ENCODE measurements around the gene WIPF3. TPM values are rescaled to one million over a fixed set of nuclear protein-coding genes. Genes with fewer than 3 reads are reported as not detected.

WIPF3 gene
- total and polyA plus RNA-seq, 2 donors (not counting 1 experiment from before 2014, with no cell fraction given): not detected

DNA sequence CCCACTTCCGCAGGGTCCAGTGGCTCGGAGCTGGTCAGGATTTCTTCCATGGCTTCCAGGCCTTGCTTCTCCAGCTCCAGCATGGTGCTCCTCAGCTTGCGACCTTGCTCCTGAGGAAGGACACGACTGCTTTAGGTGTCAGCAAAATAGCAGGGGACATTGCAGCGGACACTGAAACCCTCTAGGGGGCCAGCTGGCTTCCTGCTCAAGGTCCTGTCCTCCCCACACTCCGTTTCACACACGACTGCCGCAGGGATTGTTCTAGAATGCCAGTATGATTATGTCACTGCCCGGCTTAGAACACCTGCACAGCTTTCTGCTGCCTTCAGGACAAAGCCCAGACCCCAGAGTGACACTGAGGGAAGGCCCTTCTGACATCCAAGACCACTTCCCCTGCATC is 117.7 kb downstream of the WIPF3 start:
- Histone ChIP-seq H3K36me3 (replicated peaks in 1 of 2; ENCODE audit: control extremely low read depth in 1 of 2, control insufficient read depth in 1 of 2, extremely low read depth in 1 of 2, insufficient read depth in 2 of 2, low read length in 1 of 2) (peaks cover 0 to 28% of the 10 kb centered on the region in 2 experiments), H2AFZ (ENCODE audit: insufficient read depth, low read depth, low read length, poor library complexity, severe bottlenecking) (no peak overlapping the region), H3K27ac (ENCODE audit: low read length in 2 of 2) (no peak overlapping the region), H4K20me1 (ENCODE audit: control insufficient read depth, insufficient read depth, low read length, poor library complexity, severe bottlenecking) (peaks cover 3% of the 10 kb centered on the region), H3K79me2 (ENCODE audit: control insufficient read depth, insufficient read depth, low read length) (no peaks in the 10 kb centered on the region), H3K9ac (ENCODE audit: low read length) (no peak overlapping the region), H3K4me3 (ENCODE audit: control extremely low read depth in 1 of 5, extremely low read depth in 1 of 5, insufficient read depth in 1 of 5, low read depth in 2 of 5, low read length in 4 of 5) (no peak overlapping the region), H3K27me3 (replicated peaks in 1 of 4; ENCODE audit: control extremely low read depth in 1 of 4, control insufficient read depth in 3 of 4, insufficient read depth in 4 of 4, low read length in 3 of 4) (no peaks in the 10 kb centered on the region), H3K4me2 (replicated peaks; ENCODE audit: low read depth, low read length, poor library complexity, severe bottlenecking) (no peak overlapping the region), H3K9me3 (ENCODE audit: control extremely low read depth in 1 of 3, control insufficient read depth in 2 of 3, insufficient read depth in 1 of 3, low read length in 2 of 3) (no peaks in the 10 kb centered on the region), H3K4me1 (ENCODE audit: control insufficient read depth in 2 of 2, insufficient read depth in 2 of 2, low read length in 2 of 2) (no peaks in the 10 kb centered on the region)
- intact Hi-C loops (cut with micrococcal nuclease): no loop called here
- ATAC-seq (ENCODE audit: low read depth) (no peak), DNase-seq (no peak)
- H3K27ac Mint-ChIP-seq: no peak overlapping the region
- ChIA-PET POLR2A (no interaction called here), CTCF (interaction anchor here (4.5 kb wide), 1 partner anchor 139 kb away, joined by 50 read pairs; no protein-coding TSS in a partner anchor)
- no peaks in the 10 kb centered on the region for H3K27me3 Mint-ChIP-seq
- no peaks in the 10 kb centered on the region for H3K9me3 Mint-ChIP-seq (ENCODE audit: insufficient read depth)
- no peak overlapping the region for H3K4me3 Mint-ChIP-seq
- WGBS (ENCODE audit: insufficient coverage): 91% methylated on average over 9 of the region's 9 CpGs
- TF ChIP-seq, protein P1, sequence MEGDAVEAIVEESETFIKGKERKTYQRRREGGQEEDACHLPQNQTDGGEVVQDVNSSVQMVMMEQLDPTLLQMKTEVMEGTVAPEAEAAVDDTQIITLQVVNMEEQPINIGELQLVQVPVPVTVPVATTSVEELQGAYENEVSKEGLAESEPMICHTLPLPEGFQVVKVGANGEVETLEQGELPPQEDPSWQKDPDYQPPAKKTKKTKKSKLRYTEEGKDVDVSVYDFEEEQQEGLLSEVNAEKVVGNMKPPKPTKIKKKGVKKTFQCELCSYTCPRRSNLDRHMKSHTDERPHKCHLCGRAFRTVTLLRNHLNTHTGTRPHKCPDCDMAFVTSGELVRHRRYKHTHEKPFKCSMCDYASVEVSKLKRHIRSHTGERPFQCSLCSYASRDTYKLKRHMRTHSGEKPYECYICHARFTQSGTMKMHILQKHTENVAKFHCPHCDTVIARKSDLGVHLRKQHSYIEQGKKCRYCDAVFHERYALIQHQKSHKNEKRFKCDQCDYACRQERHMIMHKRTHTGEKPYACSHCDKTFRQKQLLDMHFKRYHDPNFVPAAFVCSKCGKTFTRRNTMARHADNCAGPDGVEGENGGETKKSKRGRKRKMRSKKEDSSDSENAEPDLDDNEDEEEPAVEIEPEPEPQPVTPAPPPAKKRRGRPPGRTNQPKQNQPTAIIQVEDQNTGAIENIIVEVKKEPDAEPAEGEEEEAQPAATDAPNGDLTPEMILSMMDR (IDR thresholded peaks at IDR 0.05): no peak
- TF ChIP-seq EZH2 (IDR thresholded peaks at IDR 0.05; ENCODE audit: borderline replicate concordance, insufficient read depth, low read depth, low read length, poor library complexity, severe bottlenecking): no peak
- no peaks in the 10 kb centered on the region for H3K4me1 Mint-ChIP-seq

DNA sequence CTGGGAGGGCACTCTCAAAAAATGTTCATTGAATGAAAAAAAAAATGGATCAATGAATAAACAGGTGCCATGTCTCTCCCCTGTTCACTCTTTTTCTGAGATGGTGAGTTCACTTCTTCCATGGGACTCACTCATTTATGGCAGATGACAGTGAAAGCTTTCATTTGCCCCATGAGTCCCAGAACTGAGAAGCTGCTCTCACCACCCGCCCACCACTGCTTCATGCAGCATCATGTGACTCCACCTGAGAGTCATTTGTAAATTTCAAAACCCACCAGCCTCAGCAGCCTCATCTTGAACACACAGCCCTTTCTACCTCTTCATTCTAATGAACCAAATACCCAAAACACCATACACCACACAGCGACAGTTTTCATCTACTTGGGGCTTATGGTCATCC is 118.4 kb downstream of the WIPF3 start:
- 86% methylated on average over 2 of the region's 2 CpGs for WGBS (ENCODE audit: insufficient coverage)
- no peaks in the 10 kb centered on the region for H3K9me3 Mint-ChIP-seq (ENCODE audit: insufficient read depth)
- no peak overlapping the region for H3K27ac Mint-ChIP-seq
- Histone ChIP-seq H3K9ac (ENCODE audit: low read length) (no peak overlapping the region), H2AFZ (ENCODE audit: insufficient read depth, low read depth, low read length, poor library complexity, severe bottlenecking) (no peak overlapping the region), H3K27me3 (replicated peaks in 1 of 4; ENCODE audit: control extremely low read depth in 1 of 4, control insufficient read depth in 3 of 4, insufficient read depth in 4 of 4, low read length in 3 of 4) (no peaks in the 10 kb centered on the region), H3K4me1 (ENCODE audit: control insufficient read depth in 2 of 2, insufficient read depth in 2 of 2, low read length in 2 of 2) (no peaks in the 10 kb centered on the region), H4K20me1 (ENCODE audit: control insufficient read depth, insufficient read depth, low read length, poor library complexity, severe bottlenecking) (peaks cover 3% of the 10 kb centered on the region), H3K9me3 (ENCODE audit: control extremely low read depth in 1 of 3, control insufficient read depth in 2 of 3, insufficient read depth in 1 of 3, low read length in 2 of 3) (no peaks in the 10 kb centered on the region), H3K36me3 (replicated peaks in 1 of 2; ENCODE audit: control extremely low read depth in 1 of 2, control insufficient read depth in 1 of 2, extremely low read depth in 1 of 2, insufficient read depth in 2 of 2, low read length in 1 of 2) (peaks cover 0 to 28% of the 10 kb centered on the region in 2 experiments), H3K4me3 (ENCODE audit: control extremely low read depth in 1 of 5, extremely low read depth in 1 of 5, insufficient read depth in 1 of 5, low read depth in 2 of 5, low read length in 4 of 5) (no peak overlapping the region), H3K4me2 (replicated peaks; ENCODE audit: low read depth, low read length, poor library complexity, severe bottlenecking) (no peak overlapping the region), H3K27ac (ENCODE audit: low read length in 2 of 2) (no peak overlapping the region), H3K79me2 (ENCODE audit: control insufficient read depth, insufficient read depth, low read length) (no peaks in the 10 kb centered on the region)
- DNase-seq (no peak), ATAC-seq (ENCODE audit: low read depth) (no peak)
- H3K4me3 Mint-ChIP-seq: no peak overlapping the region
- H3K4me1 Mint-ChIP-seq: no peaks in the 10 kb centered on the region
- intact Hi-C loops (cut with micrococcal nuclease): no loop called here
- ChIA-PET POLR2A (no interaction called here), CTCF (no interaction called here)
- TF ChIP-seq EZH2 (IDR thresholded peaks at IDR 0.05; ENCODE audit: borderline replicate concordance, insufficient read depth, low read depth, low read length, poor library complexity, severe bottlenecking): no peak
- TF ChIP-seq, protein P1 (IDR thresholded peaks at IDR 0.05): no peak
- H3K27me3 Mint-ChIP-seq: no peaks in the 10 kb centered on the region
